HepG2 (cell line): ENCODE data around the gene LGI4. TPM values are rescaled to one million over a fixed set of nuclear protein-coding genes. Genes with fewer than 3 reads are reported as not detected.

Experiments used
- ARID2 ChIP-seq: sonication (generic); formaldehyde crosslinking; IDR thresholded peaks from 2 replicates; pipeline ENCODE4 v1.8.1; 2022; ENCODE audit warnings: mild to moderate bottlenecking, missing genetic modification reagents, borderline replicate concordance
- CENPBD1 ChIP-seq: sonication (generic); formaldehyde crosslinking; IDR thresholded peaks from 2 replicates; pipeline ENCODE4 v1.8.0; 2022; ENCODE audit warnings: missing genetic modification reagents, low read depth, mild to moderate bottlenecking, borderline replicate concordance
- CHD2 ChIP-seq: IDR thresholded peaks from 2 replicates; pipeline ENCODE4 v1.6.1; 2011; ENCODE audit warnings: low read depth, low read length, improper control_type of control experiment
- CREBL2 ChIP-seq: sonication (generic); formaldehyde crosslinking; IDR thresholded peaks from 2 replicates; pipeline ENCODE4 v1.8.1; 2023; ENCODE audit warnings: missing genetic modification reagents, mild to moderate bottlenecking, borderline replicate concordance
- HNF1B ChIP-seq: sonication (generic); formaldehyde crosslinking; IDR thresholded peaks from 2 replicates; pipeline ENCODE4 v1.5.1; 2020; ENCODE audit warnings: mild to moderate bottlenecking, moderate library complexity, missing genetic modification reagents
- KAT7 ChIP-seq: IDR thresholded peaks from 2 replicates; pipeline ENCODE4 v1.6.1; 2018; ENCODE audit warnings: borderline replicate concordance, missing compliant biosample characterization
- MAF1 ChIP-seq: sonication (generic); formaldehyde crosslinking; IDR thresholded peaks from 2 replicates; pipeline ENCODE4 v1.5.0; 2020; ENCODE audit warnings: missing genetic modification reagents, borderline replicate concordance
- MBD4 ChIP-seq: IDR thresholded peaks from 2 replicates; pipeline ENCODE4 v1.6.1; 2012; ENCODE audit warnings: low read length, inconsistent platforms, borderline replicate concordance
- MYNN ChIP-seq: sonication (generic); formaldehyde crosslinking; IDR thresholded peaks from 2 replicates; pipeline ENCODE4 v1.4.0; 2020; ENCODE audit warnings: mild to moderate bottlenecking, low read depth, missing genetic modification reagents
- NFATC3 ChIP-seq: sonication (generic); formaldehyde crosslinking; IDR thresholded peaks from 2 replicates; pipeline ENCODE4 v1.5.1; 2020; ENCODE audit warnings: mild to moderate bottlenecking, missing genetic modification reagents
- NFIB ChIP-seq: sonication (generic); formaldehyde crosslinking; IDR thresholded peaks from 2 replicates; pipeline ENCODE4 v1.9.0; 2021; ENCODE audit warnings: missing genetic modification reagents, mild to moderate bottlenecking, borderline replicate concordance
- NFRKB ChIP-seq: fragments of 450-650 bp; IDR thresholded peaks from 2 replicates; pipeline ENCODE4 v1.6.1; 2017
- NR1H2 ChIP-seq: sonication (generic); formaldehyde crosslinking; IDR thresholded peaks from 2 replicates; pipeline ENCODE4 v1.8.1; 2022; ENCODE audit warnings: low read depth, missing genetic modification reagents, borderline replicate concordance
- PITX1 ChIP-seq: sonication (generic); formaldehyde crosslinking; IDR thresholded peaks from 2 replicates; pipeline ENCODE4 v1.5.1; 2020; ENCODE audit warnings: mild to moderate bottlenecking, missing genetic modification reagents
- PREB ChIP-seq: sonication (generic); formaldehyde crosslinking; IDR thresholded peaks from 2 replicates; pipeline ENCODE4 v1.4.0; 2020; ENCODE audit warnings: missing genetic modification reagents
- REXO4 ChIP-seq: sonication (generic); formaldehyde crosslinking; IDR thresholded peaks from 2 replicates; pipeline ENCODE4 v1.8.0; 2022; ENCODE audit warnings: missing genetic modification reagents, mild to moderate bottlenecking, borderline replicate concordance
- RFXANK ChIP-seq: IDR thresholded peaks from 2 replicates; pipeline ENCODE4 v1.6.1; 2016
- SALL1 ChIP-seq: sonication (generic); formaldehyde crosslinking; IDR thresholded peaks from 2 replicates; pipeline ENCODE4 v1.8.0; 2022; ENCODE audit warnings: mild to moderate bottlenecking, missing genetic modification reagents
- SMC3 ChIP-seq: IDR thresholded peaks from 2 replicates; pipeline ENCODE4 v1.6.1; 2011; ENCODE audit warnings: low read length, improper control_type of control experiment
- WIZ ChIP-seq: sonication (generic); formaldehyde crosslinking; IDR thresholded peaks from 2 replicates; pipeline ENCODE4 v1.5.1; 2020; ENCODE audit warnings: mild to moderate bottlenecking, missing genetic modification reagents
- ZBTB7B ChIP-seq: sonication (generic); formaldehyde crosslinking; IDR thresholded peaks from 2 replicates; pipeline ENCODE4 v1.4.0; 2020; ENCODE audit warnings: missing genetic modification reagents
- ZNF143 ChIP-seq: sonication (generic); formaldehyde crosslinking; IDR thresholded peaks from 2 replicates; pipeline ENCODE4 v1.4.0; 2020; ENCODE audit warnings: missing genetic modification reagents
- ZNF230 ChIP-seq: sonication (generic); formaldehyde crosslinking; IDR thresholded peaks from 2 replicates; pipeline ENCODE4 v1.4.0; 2020; ENCODE audit warnings: mild to moderate bottlenecking, missing genetic modification reagents
- ZNF292 ChIP-seq: sonication (generic); formaldehyde crosslinking; IDR thresholded peaks from 2 replicates; pipeline ENCODE4 v1.8.1; 2022; ENCODE audit warnings: mild to moderate bottlenecking, low read depth, missing genetic modification reagents, borderline replicate concordance
- ZNF296 ChIP-seq: sonication (generic); formaldehyde crosslinking; conservative IDR thresholded peaks from 2 replicates; pipeline ENCODE4 v1.5.0; 2020; ENCODE audit warnings: mild to moderate bottlenecking, missing genetic modification reagents
- ZNF33A ChIP-seq: sonication (generic); formaldehyde crosslinking; IDR thresholded peaks from 2 replicates; pipeline ENCODE4 v1.5.1; 2020; ENCODE audit warnings: missing genetic modification reagents, mild to moderate bottlenecking, moderate library complexity, borderline replicate concordance
- ZNF343 ChIP-seq: sonication (generic); formaldehyde crosslinking; IDR thresholded peaks from 2 replicates; pipeline ENCODE4 v1.4.0; 2020; ENCODE audit warnings: mild to moderate bottlenecking, missing genetic modification reagents
- ZNF557 ChIP-seq: sonication (generic); formaldehyde crosslinking; IDR thresholded peaks from 2 replicates; pipeline ENCODE4 v1.4.0; 2020; ENCODE audit warnings: missing genetic modification reagents
- ZNF570 ChIP-seq: sonication (generic); formaldehyde crosslinking; IDR thresholded peaks from 2 replicates; pipeline ENCODE4 v1.4.0; 2020; ENCODE audit warnings: mild to moderate bottlenecking, missing genetic modification reagents, borderline replicate concordance
- ZNF766 ChIP-seq: sonication (generic); formaldehyde crosslinking; IDR thresholded peaks from 2 replicates; pipeline ENCODE4 v1.5.0; 2020; ENCODE audit warnings: missing genetic modification reagents, borderline replicate concordance
- ZNF83 ChIP-seq: sonication (generic); formaldehyde crosslinking; IDR thresholded peaks from 2 replicates; pipeline ENCODE4 v1.4.0; 2020; ENCODE audit warnings: missing genetic modification reagents, mild to moderate bottlenecking, borderline replicate concordance
- polyA plus RNA-seq, 8 experiments: library from polyadenylated mRNA; depleted of rRNA in 3 of 8; stranded (reverse) in 7 of 8; unstranded in 1 of 8; fragments of >200 nt; fragmentation: Illumina TruSeq in 4 of 8; extraction: Trizol in 4 of 8; gene quantifications; 2 replicates each; pipeline versions ENCODE4 v1.2.1 to v1.2.3, GENCODE V29; 2011 to 2016; ENCODE audit warnings: low read depth in 4 of 8, missing spikeins in 1 of 8, mixed read lengths in 1 of 8; ENCODE audit not compliant: insufficient read depth in 1 of 8
- total RNA-seq, 5 experiments: library from RNA; depleted of rRNA; stranded (reverse); fragments of >200 nt; fragmentation: Illumina TruSeq; extraction: Trizol; gene quantifications; 2 replicates each; pipeline ENCODE4 v1.2.3, GENCODE V29; 2016; ENCODE audit warnings: low read depth in 1 of 5

The LGI4 gene
- total and polyA plus RNA-seq, 2 of the 13 experiments (the other 11 are each of a cell fraction or from before 2014, with no cell fraction given) = 2.8 TPM; not detected in 1

- no peak for TF ChIP-seq REXO4
- TF ChIP-seq SMC3 = peak; percentile 60
- TF ChIP-seq ZNF33A (CRISPR knock-in tag) = peak; percentile 46; the same call in 1 of the 2 replicates
- TF ChIP-seq KAT7 (CRISPR knock-in tag) = peak; percentile 80; the same call in 1 of the 2 replicates
- TF ChIP-seq MAF1 (CRISPR knock-in tag) = no peak
- no peak for TF ChIP-seq ZNF343 (CRISPR knock-in tag)
- peak; percentile 90 for TF ChIP-seq SALL1 (CRISPR knock-in tag)
- TF ChIP-seq ZBTB7B (CRISPR knock-in tag) = peak; percentile 80
- TF ChIP-seq HNF1B (CRISPR knock-in tag) = peak; percentile 86
- no peak for TF ChIP-seq CHD2
- no peak for TF ChIP-seq ZNF296 (CRISPR knock-in tag)
- no peak for TF ChIP-seq RFXANK
- TF ChIP-seq NFATC3 = no peak
- no peak for TF ChIP-seq NR1H2 (CRISPR knock-in tag)
- TF ChIP-seq ZNF83 (CRISPR knock-in tag) = no peak
- TF ChIP-seq CREBL2 = no peak
- no peak for TF ChIP-seq ZNF766 (CRISPR knock-in tag)
- no peak for TF ChIP-seq WIZ
- TF ChIP-seq PREB (CRISPR knock-in tag) = no peak
- no peak for TF ChIP-seq ZNF230 (CRISPR knock-in tag)
- TF ChIP-seq NFIB (CRISPR knock-in tag) = no peak
- TF ChIP-seq ZNF570 (CRISPR knock-in tag) = no peak
- TF ChIP-seq ZNF292 = 0 out of 2 replicates have a peak, but pooled peaks have one; percentile 17
- TF ChIP-seq ARID2 (CRISPR knock-in tag) = no peak
- no peak for TF ChIP-seq CENPBD1 (CRISPR knock-in tag)
- TF ChIP-seq PITX1 (CRISPR knock-in tag) = no peak
- TF ChIP-seq MBD4 = no peak
- no peak for TF ChIP-seq ZNF557 (CRISPR knock-in tag)
- no peak for TF ChIP-seq NFRKB
- TF ChIP-seq MYNN (CRISPR knock-in tag) = no peak
- TF ChIP-seq ZNF143 = no peak
Measured at GRCh38 chr19:35135389-35135909, 590 bp upstream of the LGI4 start (continued).
